HPDE6-E6E7 (cell line): Measurements from ENCODE around the gene MLH1.

ENCODE experiments used
- DNase-seq: peaks from one replicate; pipeline ENCODE4 v3.0.0; 2011; ENCODE audit warnings: missing footprints; ENCODE audit errors: extremely low spot score

Gene MLH1

GRCh38 chr3:36973139-36973538 lies 20.2 kb upstream of the MLH1 start:
- DNase-seq, result no peak

DNA sequence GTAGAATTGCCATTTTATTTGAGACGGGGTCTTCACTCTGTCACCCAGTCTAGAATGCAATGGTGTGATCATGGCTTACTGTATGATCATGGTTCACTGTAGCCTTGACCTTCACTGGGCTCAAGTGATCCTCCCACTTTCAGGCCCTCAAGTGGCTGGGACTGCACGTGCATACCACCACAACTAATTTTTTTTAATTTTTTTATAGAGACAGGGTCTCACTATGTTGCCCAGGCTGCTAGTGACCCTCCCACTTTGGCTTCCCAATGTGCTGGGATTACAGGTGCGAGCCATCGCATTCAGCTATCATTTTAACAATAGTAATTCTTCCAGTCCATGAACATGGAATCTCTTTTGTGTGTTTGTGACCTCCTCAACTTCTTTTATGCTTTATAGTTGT lies 12.3 kb upstream of the MLH1 start:
- DNase-seq, result no peak

DNA sequence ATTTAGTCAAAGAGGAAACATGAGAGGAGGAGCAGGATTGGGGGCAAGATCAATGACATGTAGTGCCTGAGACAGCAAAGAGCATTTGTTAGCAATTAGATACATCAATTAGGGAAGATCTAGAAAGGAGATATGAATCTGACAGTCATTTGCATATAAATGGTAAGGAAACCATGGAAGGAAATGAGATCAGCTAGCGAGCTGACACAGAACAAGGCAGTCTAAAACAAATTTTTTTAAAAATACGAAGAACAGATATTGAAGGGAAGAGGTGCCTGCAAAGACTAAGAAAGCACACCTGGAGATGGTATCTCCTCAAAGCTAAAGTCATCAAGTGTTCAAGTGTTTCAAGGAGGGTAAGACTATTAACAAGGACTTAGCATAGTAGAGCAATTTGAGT lies 5.0 kb upstream of the MLH1 start:
- DNase-seq, result no peak

GRCh38 chr3:36989005-36989404 lies 4.3 kb upstream of the MLH1 start:
- no peak for DNase-seq

GRCh38 chr3:36989568-36989967 lies 3.8 kb upstream of the MLH1 start:
- DNase-seq, result no peak

GRCh38 chr3:36991147-36991546 lies 2.2 kb upstream of the MLH1 start:
- no peak for DNase-seq

- no peak for DNase-seq
Observed at GRCh38 chr3:36991923-36992805, 1.2 kb upstream of the MLH1 start.

- peak; percentile 89 for DNase-seq
Observed at GRCh38 chr3:36992806-36993325, 452 bp upstream of the MLH1 start, which contains the start of gene EPM2AIP1. TSS of gene EPM2AIP1 (minus strand) at chr3:36993131. CDS start at chr3:36993077, 54 bp downstream.

DNA sequence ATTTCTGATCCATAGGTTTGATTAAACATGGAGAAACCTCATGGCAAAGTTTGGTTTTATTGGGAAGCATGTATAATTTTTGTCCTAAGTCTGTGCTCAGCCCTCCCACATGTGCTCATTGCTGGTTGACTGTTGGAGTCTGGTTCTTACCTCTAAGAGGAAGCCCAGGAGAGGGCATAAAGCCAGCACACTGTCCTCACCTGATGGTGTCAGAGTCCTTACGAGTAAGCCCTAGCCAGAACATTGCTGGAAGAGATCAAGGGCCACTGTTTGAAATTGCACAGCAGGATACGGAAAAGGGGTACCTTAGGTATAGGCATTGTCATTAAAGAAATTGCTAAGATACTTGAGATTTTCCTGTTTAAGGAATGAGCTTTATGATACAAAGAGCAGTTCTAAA lies 21.3 kb downstream of the MLH1 start:
- no peak for DNase-seq

- no peak for DNase-seq
Observed at GRCh38 chr3:37015642-37016041, 22.3 kb downstream of the MLH1 start.

DNA sequence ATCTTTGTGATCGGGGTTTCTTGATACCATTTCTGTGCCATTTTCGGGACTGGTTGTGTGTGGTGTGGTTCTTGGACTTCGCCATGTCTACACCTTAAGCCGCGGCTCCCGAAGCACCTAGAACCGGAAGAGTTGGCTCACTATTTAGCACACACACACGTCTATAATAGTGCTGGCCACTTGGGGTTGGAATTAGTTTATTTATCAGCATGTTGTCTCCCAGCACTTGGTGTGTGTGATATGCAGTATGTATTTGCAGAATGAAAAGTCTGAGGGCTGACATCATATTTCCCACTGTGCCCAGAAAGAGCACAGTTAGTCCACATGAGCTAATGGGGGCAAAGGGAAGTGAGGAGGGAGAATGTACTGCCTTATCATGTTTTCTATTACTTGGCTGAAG lies 23.6 kb downstream of the MLH1 start:
- DNase-seq, result no peak

GRCh38 chr3:37017683-37018082 lies 24.4 kb downstream of the MLH1 start:
- no peak for DNase-seq

DNA sequence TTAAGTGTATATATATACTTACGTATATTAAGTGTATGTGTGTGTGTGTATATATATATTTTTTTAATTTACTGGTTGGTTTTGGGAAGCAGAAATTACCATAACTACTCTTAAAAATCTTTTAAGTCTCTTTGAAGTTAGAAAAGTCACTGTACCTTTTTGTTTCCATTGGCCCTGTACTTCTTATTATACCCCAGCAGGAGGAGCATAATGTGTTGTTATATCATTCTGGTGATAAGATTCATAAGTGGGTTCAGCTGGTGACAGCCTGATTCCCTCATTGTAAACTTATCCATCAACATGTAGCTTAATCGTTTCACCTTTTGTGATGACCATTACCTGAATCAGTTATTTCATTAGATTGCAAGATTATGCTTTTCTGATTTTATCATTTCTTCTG lies 30.8 kb downstream of the MLH1 start:
- no peak for DNase-seq

DNA sequence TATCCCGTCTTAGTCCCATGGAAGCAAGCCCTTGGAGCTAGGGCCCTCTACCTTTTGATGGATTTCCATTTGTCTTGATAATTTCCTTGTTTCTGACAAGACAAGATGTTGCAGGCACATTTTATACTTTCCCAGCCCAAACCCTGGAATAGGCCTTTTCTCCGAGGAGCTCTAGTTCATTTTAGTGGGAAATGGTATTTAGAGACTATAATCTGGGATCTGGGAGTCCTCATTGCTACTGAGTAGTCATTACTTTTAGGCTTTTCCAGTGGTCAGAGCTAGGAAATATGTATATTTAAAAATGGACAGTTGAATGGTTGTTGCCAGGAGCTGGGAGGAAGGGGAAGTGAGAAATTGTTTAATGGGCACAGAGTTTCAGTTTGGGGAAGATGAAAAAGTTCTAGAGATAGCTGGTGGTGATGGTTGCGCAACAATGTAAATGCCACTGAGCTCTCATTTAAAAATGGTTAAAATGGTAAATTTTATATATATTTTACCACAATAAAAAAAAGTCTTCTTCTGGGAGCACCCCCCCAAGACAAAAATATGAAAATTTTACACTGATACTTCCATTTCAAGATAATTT lies 31.6 kb downstream of the MLH1 start:
- no peak for DNase-seq

DNA sequence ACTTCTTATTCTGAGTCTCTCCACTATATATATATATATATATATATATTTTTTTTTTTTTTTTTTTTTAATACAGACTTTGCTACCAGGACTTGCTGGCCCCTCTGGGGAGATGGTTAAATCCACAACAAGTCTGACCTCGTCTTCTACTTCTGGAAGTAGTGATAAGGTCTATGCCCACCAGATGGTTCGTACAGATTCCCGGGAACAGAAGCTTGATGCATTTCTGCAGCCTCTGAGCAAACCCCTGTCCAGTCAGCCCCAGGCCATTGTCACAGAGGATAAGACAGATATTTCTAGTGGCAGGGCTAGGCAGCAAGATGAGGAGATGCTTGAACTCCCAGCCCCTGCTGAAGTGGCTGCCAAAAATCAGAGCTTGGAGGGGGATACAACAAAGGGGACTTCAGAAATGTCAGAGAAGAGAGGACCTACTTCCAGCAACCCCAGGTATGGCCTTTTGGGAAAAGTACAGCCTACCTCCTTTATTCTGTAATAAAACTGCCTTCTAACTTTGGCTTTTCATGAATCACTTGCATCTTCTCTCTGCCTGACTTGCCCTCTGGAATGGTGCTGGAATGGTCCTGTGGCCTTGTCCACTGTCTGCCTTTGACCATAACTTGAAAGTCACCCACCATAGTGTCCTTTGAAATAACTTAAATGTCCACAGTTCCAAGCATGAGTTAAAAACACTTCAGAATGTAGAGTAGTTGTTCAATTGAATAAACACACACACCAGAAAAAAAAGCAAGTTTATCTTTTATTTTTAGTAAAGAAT lies 32.4 kb downstream of the MLH1 start:
- no peak for DNase-seq

DNA sequence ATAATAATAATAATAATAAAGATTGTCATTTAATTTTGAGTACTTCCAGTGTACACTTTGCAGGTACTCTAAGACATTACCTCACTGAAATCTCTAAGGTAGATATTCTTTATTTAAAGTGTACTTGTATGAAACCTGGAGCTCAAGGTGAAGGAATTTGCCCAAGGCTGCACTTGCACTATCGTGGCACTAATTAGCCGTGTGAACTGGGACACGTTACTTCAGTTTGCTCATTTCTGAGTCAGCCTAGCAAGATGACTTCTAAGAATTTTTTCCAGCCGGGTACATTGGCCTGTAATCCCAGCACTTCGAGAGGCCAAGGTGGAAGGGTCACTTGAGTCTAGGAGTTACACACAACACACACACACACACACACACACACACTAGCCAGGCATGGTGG lies 33.5 kb downstream of the MLH1 start:
- DNase-seq, result no peak

GRCh38 chr3:37028329-37028728 lies 35.0 kb downstream of the MLH1 start:
- no peak for DNase-seq

- DNase-seq, result no peak
Observed at GRCh38 chr3:37029111-37029510, 35.8 kb downstream of the MLH1 start.

GRCh38 chr3:37029516-37030163 lies 36.3 kb downstream of the MLH1 start:
- DNase-seq, result peak; percentile 1

GRCh38 chr3:37030588-37030987 lies 37.3 kb downstream of the MLH1 start:
- DNase-seq, result no peak

GRCh38 chr3:37031096-37031682 lies 37.9 kb downstream of the MLH1 start:
- DNase-seq, result no peak
